ENCODE data around the gene ATE1.

ATE1 gene

DNA sequence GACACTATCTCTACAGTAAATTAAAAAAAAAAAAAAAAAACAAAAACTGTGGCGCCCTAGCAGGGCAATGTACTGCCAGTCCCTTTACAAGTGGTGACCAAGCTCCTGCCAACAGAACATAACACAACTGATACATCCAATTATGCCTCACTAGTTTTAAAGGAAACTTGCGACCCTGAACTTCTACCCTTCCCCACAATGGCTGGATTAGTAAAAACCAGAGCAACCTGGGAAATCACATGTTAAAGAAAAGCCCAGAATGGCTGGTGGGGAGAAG, 16.5 kb downstream of the ATE1 start:
- peak overlapping the region; percentile 29 for H3K27ac ChIP-seq
- TF ChIP-seq CTCF (conservative IDR thresholded peaks at IDR 0.05) = no peak
- no peak for TF ChIP-seq ZFX (IDR thresholded peaks at IDR 0.05)

DNA sequence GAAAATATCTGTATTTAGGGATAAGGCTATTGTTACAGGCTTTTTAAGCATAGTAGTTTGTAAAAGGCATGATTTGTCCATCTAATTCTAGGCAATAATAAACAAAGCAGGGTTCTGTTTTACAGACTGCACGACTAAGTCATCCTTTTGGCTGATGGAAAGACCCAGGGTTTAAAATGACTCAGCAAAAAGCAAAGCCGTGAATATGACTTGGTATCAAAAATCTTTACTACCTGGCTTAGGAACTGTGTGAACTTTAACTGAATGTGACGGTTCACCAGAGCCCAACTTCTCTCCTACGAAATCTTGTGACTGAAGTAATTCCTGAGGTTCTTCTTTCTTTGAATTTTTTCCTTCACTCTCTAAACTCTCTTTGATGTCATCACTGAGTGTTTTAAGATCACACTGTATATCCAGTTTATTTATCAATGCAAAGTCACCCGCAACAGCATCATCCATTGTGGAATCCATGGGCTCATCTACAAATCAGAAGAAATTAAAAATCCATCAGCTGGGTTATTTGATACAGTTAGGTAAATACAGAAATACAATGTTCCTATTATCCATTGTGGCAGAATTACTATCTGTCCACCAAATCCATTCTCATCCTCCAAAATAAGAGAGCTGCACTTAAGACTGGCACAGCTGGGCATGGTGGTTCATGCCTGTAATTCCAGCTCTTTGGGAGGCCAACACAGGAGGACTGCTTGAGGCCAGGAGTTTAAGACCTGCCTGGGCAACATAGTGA, 17.0 kb downstream of the ATE1 start:
- peak overlapping the region; percentile 29; the same call in 1 of the 2 replicates for H3K27ac ChIP-seq
- no peak for TF ChIP-seq ZFX (IDR thresholded peaks at IDR 0.05)
- TF ChIP-seq CTCF (conservative IDR thresholded peaks at IDR 0.05) = no peak

DNA sequence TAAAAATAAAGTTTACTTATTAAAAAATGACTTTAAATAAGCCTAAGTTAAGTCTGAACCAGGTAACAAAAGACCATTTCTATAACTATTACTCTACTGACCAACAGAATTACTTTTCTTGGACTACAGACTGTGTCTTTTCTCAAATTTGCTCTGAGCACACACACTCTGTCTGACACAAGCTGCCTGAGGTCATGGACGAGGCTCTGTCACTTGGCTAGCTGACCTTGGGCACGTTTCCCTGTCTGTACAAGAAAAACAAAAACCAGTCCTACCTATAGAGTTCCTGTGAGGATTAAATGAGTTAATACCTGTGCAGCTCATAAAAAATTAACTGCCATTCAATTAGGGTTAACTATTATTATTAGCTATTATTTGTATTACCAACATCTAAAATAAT, 22.9 kb downstream of the ATE1 start:
- no peak overlapping the region for H3K27ac ChIP-seq
- TF ChIP-seq CTCF (conservative IDR thresholded peaks at IDR 0.05) (no peak), ZFX (IDR thresholded peaks at IDR 0.05) (no peak)

DNA sequence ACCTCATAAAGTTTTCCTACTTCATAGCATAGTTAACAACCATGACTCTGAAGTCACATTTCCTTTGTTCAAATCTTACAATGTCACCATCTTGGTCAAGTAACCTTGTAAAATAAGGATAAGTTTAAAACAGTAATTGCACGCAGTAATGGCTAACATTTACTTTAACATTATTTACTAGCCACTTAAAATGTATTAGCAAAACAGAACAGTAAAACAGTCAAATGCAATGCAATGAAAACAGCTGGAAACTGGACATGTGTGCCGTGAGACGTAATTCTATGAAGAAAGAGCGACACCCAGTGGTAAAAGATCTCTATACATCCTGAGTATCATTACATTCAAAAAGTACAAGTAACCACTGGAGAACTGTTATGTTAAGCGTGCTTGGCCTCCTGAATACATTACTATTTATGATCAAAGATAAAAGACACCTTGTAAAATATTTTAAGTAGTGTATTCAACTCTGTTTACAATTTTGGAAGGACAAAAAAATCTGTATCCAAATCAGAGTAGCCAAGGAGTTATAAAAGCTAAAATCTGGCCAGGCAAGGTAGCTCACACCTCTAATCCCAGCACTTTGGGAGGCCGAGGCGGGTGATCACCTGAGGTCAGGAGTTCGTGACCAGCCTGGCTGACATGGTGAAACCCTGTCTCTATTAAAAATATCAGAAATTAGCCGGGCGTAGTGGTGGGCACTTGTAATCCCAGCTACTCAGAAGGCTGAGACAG, 27.2 kb downstream of the ATE1 start:
- H3K27ac ChIP-seq = no peak overlapping the region; the same call in 1 of the 2 replicates
- TF ChIP-seq ZFX (IDR thresholded peaks at IDR 0.05) = no peak
- peak; percentile 88 for TF ChIP-seq CTCF (conservative IDR thresholded peaks at IDR 0.05)

- H3K27ac ChIP-seq = no peak overlapping the region
- TF ChIP-seq ZFX (IDR thresholded peaks at IDR 0.05) (no peak), CTCF (conservative IDR thresholded peaks at IDR 0.05) (no peak)
These were observed 28.1 kb downstream of the ATE1 start for GRCh38 chr10:121899727-121900126.

GRCh38 chr10:121891103-121891502, 36.7 kb downstream of the ATE1 start:
- TF ChIP-seq CTCF (conservative IDR thresholded peaks at IDR 0.05) = no peak
- no peak for TF ChIP-seq ZFX (IDR thresholded peaks at IDR 0.05)
- H3K27ac ChIP-seq = no peak overlapping the region

GRCh38 chr10:121889212-121889611, 38.6 kb downstream of the ATE1 start:
- no peak for TF ChIP-seq ZFX (IDR thresholded peaks at IDR 0.05)
- TF ChIP-seq CTCF (conservative IDR thresholded peaks at IDR 0.05) = no peak
- no peak overlapping the region for H3K27ac ChIP-seq
